GM23248 (cell line): ENCODE measurements around the gene PERCC1. TPM values are rescaled to one million over a fixed set of nuclear protein-coding genes. Genes with fewer than 3 reads are reported as not detected.

ENCODE experiments used
- DNase-seq: peaks from one replicate; pipeline ENCODE4 v3.0.0-alpha.2; 2015
- H2AFZ ChIP-seq: fragments of 200-600 bp; sonication (generic); 2 replicates; pipeline ENCODE4 v1.6.1; 2016; ENCODE audit warnings: antibody characterized with exemption
- H3F3A ChIP-seq: fragments of 200-600 bp; sonication (generic); 2 replicates; pipeline ENCODE4 v1.6.1; 2016; ENCODE audit warnings: mild to moderate bottlenecking, antibody characterized with exemption, mixed run types; ENCODE audit not compliant: insufficient read depth
- H3K27ac ChIP-seq: fragments of 200-600 bp; sonication (generic); 2 replicates; pipeline ENCODE4 v1.5.1; 2016; ENCODE audit warnings: mild to moderate bottlenecking
- H3K27me3 ChIP-seq: fragments of 200-600 bp; sonication (generic); replicated peaks from 2 replicates; pipeline ENCODE4 v1.6.1; 2016; ENCODE audit warnings: mild to moderate bottlenecking; ENCODE audit not compliant: insufficient read depth
- H3K36me3 ChIP-seq: fragments of 200-600 bp; sonication (generic); 2 replicates; pipeline ENCODE4 v1.6.1; 2016; ENCODE audit warnings: low read depth, mild to moderate bottlenecking
- H3K4me1 ChIP-seq: fragments of 200-600 bp; sonication (generic); 2 replicates; pipeline ENCODE4 v1.6.1; 2016; ENCODE audit warnings: mild to moderate bottlenecking; ENCODE audit not compliant: insufficient read depth
- H3K4me2 ChIP-seq: fragments of 200-600 bp; sonication (generic); one replicate; pipeline ENCODE4 v1.6.1; 2016; ENCODE audit warnings: mild to moderate bottlenecking; ENCODE audit not compliant: unreplicated experiment
- H3K4me3 ChIP-seq: fragments of 200-600 bp; sonication (generic); 2 replicates; pipeline ENCODE4 v1.5.1; 2016; ENCODE audit warnings: mild to moderate bottlenecking
- H3K79me2 ChIP-seq: fragments of 200-600 bp; sonication (generic); 2 replicates; pipeline ENCODE4 v1.6.1; 2016; ENCODE audit warnings: mild to moderate bottlenecking; ENCODE audit not compliant: insufficient read depth
- H3K9ac ChIP-seq: fragments of 200-600 bp; sonication (generic); 2 replicates; pipeline ENCODE4 v1.6.1; 2016; ENCODE audit warnings: mild to moderate bottlenecking
- H3K9me2 ChIP-seq: fragments of 200-600 bp; sonication (generic); 2 replicates; pipeline ENCODE4 v1.6.1; 2016; ENCODE audit warnings: mixed run types, mild to moderate bottlenecking, moderate library complexity; ENCODE audit not compliant: insufficient read depth
- H3K9me3 ChIP-seq: fragments of 200-600 bp; sonication (generic); one replicate; pipeline ENCODE4 v1.6.1; 2017; ENCODE audit warnings: low read depth
- H4K20me1 ChIP-seq: fragments of 200-600 bp; sonication (generic); 2 replicates; pipeline ENCODE4 v1.6.0; 2016; ENCODE audit not compliant: insufficient read depth
- EZH2 ChIP-seq: fragments of 200-600 bp; sonication (generic); IDR thresholded peaks from 2 replicates; pipeline ENCODE4 v1.6.1; 2018; ENCODE audit warnings: antibody characterized with exemption, mild to moderate bottlenecking; ENCODE audit not compliant: insufficient read depth, poor library complexity, severe bottlenecking
- EZH2phosphoT487 ChIP-seq: fragments of 200-600 bp; sonication (generic); IDR thresholded peaks from 2 replicates; pipeline ENCODE4 v1.6.1; 2018; ENCODE audit warnings: antibody characterized with exemption, moderate library complexity, mild to moderate bottlenecking, low read depth; ENCODE audit not compliant: insufficient read depth
- whole genome bisulfite sequencing, 2 experiments: methylation state at CpG; one replicate each; pipeline ENCODE4 v1.1.6; 2015 to 2017; ENCODE audit warnings: low lambda C conversion rate in 2 of 2, low coverage in 1 of 2; ENCODE audit errors: missing lambda C conversion rate in 2 of 2; 5-methylcytosine and 5-hydroxymethylcytosine counted together
- in situ Hi-C: fragments of 300-500 bp; cut with MboI; formaldehyde crosslinking; loops from 2 replicates; pipeline ENCODE4 v1.15.0; 2020
- polyA plus RNA-seq: library from polyadenylated mRNA; unstranded; fragments of >200 nt; fragmentation: Nextera tagmentation; extraction: Ambion mirVana; gene quantifications from 2 replicates; pipeline ENCODE4 v1.2.1, GENCODE V29; 2016
- total RNA-seq: library from RNA; depleted of rRNA; stranded (reverse); fragments of >200 nt; shearing (Covaris generic); gene quantifications from 2 replicates; pipeline ENCODE4 v1.2.3, GENCODE V29; 2014

Gene PERCC1
- total and polyA plus RNA-seq, 2 experiments from 2014 or later, result not detected

- H3K36me3 ChIP-seq, result no peaks in the 10 kb centered on the region
- H3K27ac ChIP-seq, result no peak overlapping the region
- in situ Hi-C loops, result no loop called here
- H3K4me3 ChIP-seq, result no peak overlapping the region
- no peak for DNase-seq
- H3K27me3 ChIP-seq, result no peaks in the 10 kb centered on the region
- no peak overlapping the region for H3K4me2 ChIP-seq
- WGBS, 2 experiments, result 60 to 72% methylated on average over 11 to 14 of the region's 14 CpGs
- no peaks in the 10 kb centered on the region for H3K9me3 ChIP-seq
- H3F3A ChIP-seq, result no peaks in the 10 kb centered on the region
- no peaks in the 10 kb centered on the region for H3K79me2 ChIP-seq
- H2AFZ ChIP-seq, result no peak overlapping the region
- no peaks in the 10 kb centered on the region for H4K20me1 ChIP-seq
- no peak overlapping the region for H3K9ac ChIP-seq
- H3K4me1 ChIP-seq, result no peaks in the 10 kb centered on the region
- H3K9me2 ChIP-seq, result no peaks in the 10 kb centered on the region
- no peak for TF ChIP-seq EZH2
- no peak for TF ChIP-seq EZH2phosphoT487
These were observed 592 bp upstream of the PERCC1 start for GRCh38 chr16:1430214-1430758.

- no peak overlapping the region for H3K4me2 ChIP-seq
- H3K4me1 ChIP-seq, result no peaks in the 10 kb centered on the region
- no peak for TF ChIP-seq EZH2
- no peak for TF ChIP-seq EZH2phosphoT487
- no peaks in the 10 kb centered on the region for H3K9me2 ChIP-seq
- H3K9me3 ChIP-seq, result no peaks in the 10 kb centered on the region
- H3K4me3 ChIP-seq, result no peak overlapping the region
- WGBS, 2 experiments, result 56 to 66% methylated on average over 16 to 20 of the region's 20 CpGs
- DNase-seq, result no peak
- H3K79me2 ChIP-seq, result no peaks in the 10 kb centered on the region
- H3K27ac ChIP-seq, result no peak overlapping the region
- H3K36me3 ChIP-seq, result no peaks in the 10 kb centered on the region
- no peak overlapping the region for H3K9ac ChIP-seq
- H4K20me1 ChIP-seq, result no peaks in the 10 kb centered on the region
- H3K27me3 ChIP-seq, result no peaks in the 10 kb centered on the region
- no peaks in the 10 kb centered on the region for H3F3A ChIP-seq
- in situ Hi-C loops, result no loop called here
- no peak overlapping the region for H2AFZ ChIP-seq
These were observed 806 bp downstream of the PERCC1 start for GRCh38 chr16:1431497-1432270.

- no peaks in the 10 kb centered on the region for H3K27me3 ChIP-seq
- no peaks in the 10 kb centered on the region for H3K9me3 ChIP-seq
- WGBS, 2 experiments, result 79 to 88% methylated on average over 42 to 63 of the region's 63 CpGs
- H3K9ac ChIP-seq, result no peak overlapping the region
- H3K4me1 ChIP-seq, result no peaks in the 10 kb centered on the region
- no peak for DNase-seq
- no peaks in the 10 kb centered on the region for H3K9me2 ChIP-seq
- no peak overlapping the region for H3K27ac ChIP-seq
- TF ChIP-seq EZH2 (no peak), EZH2phosphoT487 (no peak)
- no peaks in the 10 kb centered on the region for H4K20me1 ChIP-seq
- no peaks in the 10 kb centered on the region for H3K36me3 ChIP-seq
- in situ Hi-C loops, result no loop called here
- no peak overlapping the region for H3K4me2 ChIP-seq
- no peaks in the 10 kb centered on the region for H3K79me2 ChIP-seq
- H3K4me3 ChIP-seq, result no peak overlapping the region
- no peak overlapping the region for H2AFZ ChIP-seq
- no peaks in the 10 kb centered on the region for H3F3A ChIP-seq
These were observed 1.7 kb downstream of the PERCC1 start for GRCh38 chr16:1432388-1433262.

GRCh38 chr16:1433263-1433560 is 2.3 kb downstream of the PERCC1 start:
- in situ Hi-C loops, result no loop called here
- H3F3A ChIP-seq, result no peaks in the 10 kb centered on the region
- no peaks in the 10 kb centered on the region for H3K4me1 ChIP-seq
- H3K36me3 ChIP-seq, result no peaks in the 10 kb centered on the region
- H3K27me3 ChIP-seq, result no peaks in the 10 kb centered on the region
- H3K9me2 ChIP-seq, result no peaks in the 10 kb centered on the region
- no peak overlapping the region for H3K4me2 ChIP-seq
- no peak overlapping the region for H3K4me3 ChIP-seq
- 89 to 91% methylated on average over 14 of the region's 14 CpGs for WGBS, 2 experiments
- TF ChIP-seq EZH2, result no peak
- no peak for TF ChIP-seq EZH2phosphoT487
- H4K20me1 ChIP-seq, result no peaks in the 10 kb centered on the region
- no peak overlapping the region for H3K27ac ChIP-seq
- H3K9me3 ChIP-seq, result no peaks in the 10 kb centered on the region
- no peak overlapping the region for H3K9ac ChIP-seq
- H2AFZ ChIP-seq, result no peak overlapping the region
- H3K79me2 ChIP-seq, result no peaks in the 10 kb centered on the region
- no peak for DNase-seq
